HEK293T (cell line): ENCODE results near the gene NTN1.

Experiments used
- ARNT ChIP-seq: fragments of 450-650 bp; IDR thresholded peaks from 2 replicates; pipeline ENCODE4 v1.6.1; 2017; ENCODE audit warnings: mild to moderate bottlenecking
- BHLHE40 ChIP-seq: fragments of 450-650 bp; IDR thresholded peaks from 2 replicates; pipeline ENCODE4 v1.6.1; 2016; ENCODE audit warnings: mild to moderate bottlenecking, moderate library complexity, borderline replicate concordance
- ELF4 ChIP-seq: fragments of 450-650 bp; IDR thresholded peaks from 2 replicates; pipeline ENCODE4 v1.6.1; 2017; ENCODE audit warnings: antibody characterized with exemption
- FOXA1 ChIP-seq: fragments of 450-650 bp; IDR thresholded peaks from 2 replicates; pipeline ENCODE4 v1.6.1; 2016; ENCODE audit warnings: mild to moderate bottlenecking
- FOXK2 ChIP-seq: fragments of 450-650 bp; IDR thresholded peaks from 2 replicates; pipeline ENCODE4 v1.6.1; 2016; ENCODE audit warnings: mild to moderate bottlenecking
- FOXM1 ChIP-seq: fragments of 450-650 bp; IDR thresholded peaks from 2 replicates; pipeline ENCODE4 v1.6.1; 2017; ENCODE audit warnings: mild to moderate bottlenecking, borderline replicate concordance
- HDGF ChIP-seq: fragments of 450-650 bp; IDR thresholded peaks from 2 replicates; pipeline ENCODE4 v1.6.1; 2017; ENCODE audit warnings: antibody characterized with exemption, borderline replicate concordance
- LEF1 ChIP-seq: fragments of 450-650 bp; IDR thresholded peaks from 2 replicates; pipeline ENCODE4 v1.6.1; 2017; ENCODE audit warnings: mild to moderate bottlenecking, borderline replicate concordance
- NFRKB ChIP-seq: fragments of 450-650 bp; IDR thresholded peaks from 2 replicates; pipeline ENCODE4 v1.6.1; 2016; ENCODE audit warnings: mild to moderate bottlenecking, moderate library complexity
- PKNOX1 ChIP-seq: fragments of 450-650 bp; IDR thresholded peaks from 2 replicates; pipeline ENCODE4 v1.6.1; 2016
- SP1 ChIP-seq: fragments of 450-650 bp; IDR thresholded peaks from 2 replicates; pipeline ENCODE4 v1.6.1; 2017
- SUZ12 ChIP-seq: fragments of 450-650 bp; IDR thresholded peaks from 2 replicates; pipeline ENCODE4 v1.6.1; 2016; ENCODE audit warnings: mild to moderate bottlenecking
- TARDBP ChIP-seq: fragments of 450-650 bp; IDR thresholded peaks from 2 replicates; pipeline ENCODE4 v1.6.1; 2016
- ZNF384 ChIP-seq: fragments of 450-650 bp; IDR thresholded peaks from 2 replicates; pipeline ENCODE4 v1.6.1; 2016

GRCh38 chr17:9141425-9141753, 120.1 kb downstream of the NTN1 start:
- no peak for TF ChIP-seq FOXA1
- TF ChIP-seq LEF1: no peak
- TF ChIP-seq BHLHE40: no peak
- TF ChIP-seq SP1: no peak
- TF ChIP-seq ELF4: no peak
- TF ChIP-seq HDGF: no peak
- no peak for TF ChIP-seq NFRKB
- TF ChIP-seq ZNF384: no peak
- TF ChIP-seq FOXM1: no peak
- TF ChIP-seq FOXK2: no peak
- TF ChIP-seq ARNT: no peak
- TF ChIP-seq PKNOX1: no peak
- no peak for TF ChIP-seq TARDBP
- TF ChIP-seq SUZ12: no peak
